H1 (cell line): Measurements from ENCODE around the gene MAMSTR. TPM values are rescaled to one million over a fixed set of nuclear protein-coding genes. Genes with fewer than 3 reads are reported as not detected.

Experiments
- CTCF ChIA-PET: fragments of 300-600 bp; sonication (Branson Sonifier 250); formaldehyde crosslinking; loops from one replicate; lab custom pipeline; 2021; ENCODE audit not compliant: partially characterized antibody; lab: Charles Lee
- POLR2A ChIA-PET: fragments of 300-600 bp; sonication (Branson Sonifier 250); formaldehyde crosslinking; loops from one replicate; lab custom pipeline; 2021; ENCODE audit warnings: inconsistent platforms; ENCODE audit not compliant: partially characterized antibody; lab: Charles Lee
- DNase-seq, 2 experiments: peaks; one replicate each; pipeline versions ENCODE4 v3.0.0 to v3.0.0-alpha.2; 2010 to 2022; ENCODE audit warnings: low spot score in 2 of 2, low read depth in 1 of 2, mixed read lengths in 1 of 2
- FAIRE-seq: peaks from 2 replicates; lab custom pipeline; 2011; peaks lifted over from hg19 to GRCh38; lab: Jason Lieb, UNC
- H2AFZ ChIP-seq: 2 replicates; pipeline ENCODE4 v1.8.1; 2012; ENCODE audit warnings: low read length, inconsistent platforms
- H2AK5ac ChIP-seq: 2 replicates; pipeline ENCODE4 v1.6.1; 2013; ENCODE audit warnings: low read depth, low read length
- H2BK120ac ChIP-seq: replicated peaks from 2 replicates; pipeline ENCODE3; 2013; ENCODE audit warnings: low read depth, low read length, inconsistent platforms
- H2BK12ac ChIP-seq: 2 replicates; pipeline ENCODE4 v1.6.1; 2013; ENCODE audit warnings: low read depth, low read length
- H2BK15ac ChIP-seq: 2 replicates; pipeline ENCODE4 v1.6.1; 2013; ENCODE audit warnings: low read length
- H2BK20ac ChIP-seq: 2 replicates; pipeline ENCODE4 v1.6.1; 2013; ENCODE audit warnings: low read length
- H2BK5ac ChIP-seq: 2 replicates; pipeline ENCODE4 v1.6.1; 2013; ENCODE audit warnings: low read depth, low read length
- H3K14ac ChIP-seq: 2 replicates; pipeline ENCODE4 v1.6.1; 2013; ENCODE audit warnings: inconsistent platforms; ENCODE audit not compliant: insufficient read length
- H3K18ac ChIP-seq: 2 replicates; pipeline ENCODE4 v1.6.1; 2013; ENCODE audit warnings: low read length; ENCODE audit errors: extremely low read depth
- H3K23ac ChIP-seq: 2 replicates; pipeline ENCODE4 v1.6.1; 2013; ENCODE audit warnings: inconsistent platforms; ENCODE audit not compliant: insufficient read length
- H3K23me2 ChIP-seq: 2 replicates; pipeline ENCODE4 v1.6.1; 2013; ENCODE audit warnings: low read depth, low read length
- H3K27ac ChIP-seq: 2 replicates; pipeline ENCODE4 v1.6.1; 2011; ENCODE audit warnings: low read depth, low read length, inconsistent platforms
- H3K27me3 ChIP-seq, 4 experiments: replicated peaks in 1 of 4; 1 replicate in 1 of 4; 2 replicates in 3 of 4; pipeline versions ENCODE4 v1.6.1 to v1.8.1; 2011 to 2013; ENCODE audit warnings: low read length in 3 of 4, mild to moderate bottlenecking in 3 of 4, inconsistent platforms in 2 of 4, mixed read lengths in 2 of 4, moderate library complexity in 1 of 4; ENCODE audit not compliant: control insufficient read depth in 3 of 4, insufficient read depth in 3 of 4; ENCODE audit errors: extremely low read depth in 1 of 4
- H3K36me3 ChIP-seq, 4 experiments: 2 replicates each; pipeline versions ENCODE4 v1.6.1 to v1.8.1; 2011 to 2013; ENCODE audit warnings: mild to moderate bottlenecking in 4 of 4, low read length in 3 of 4, moderate library complexity in 2 of 4, control low read depth in 1 of 4, inconsistent platforms in 1 of 4; ENCODE audit not compliant: insufficient read depth in 4 of 4, control insufficient read depth in 2 of 4
- H3K4ac ChIP-seq: replicated peaks from 2 replicates; pipeline ENCODE3; 2013; ENCODE audit warnings: low read length, low read depth, mixed read lengths, inconsistent platforms; ENCODE audit not compliant: insufficient read length
- H3K4me1 ChIP-seq, 4 experiments: replicated peaks in 1 of 4; 1 replicate in 1 of 4; 2 replicates in 3 of 4; pipeline versions ENCODE4 v1.6.1 to v1.8.1; 2011 to 2013; ENCODE audit warnings: low read length in 3 of 4, inconsistent platforms in 2 of 4, mixed read lengths in 1 of 4; ENCODE audit not compliant: insufficient read depth in 4 of 4, control insufficient read depth in 3 of 4
- H3K4me2 ChIP-seq, 2 experiments: 2 replicates each; pipeline versions ENCODE4 v1.6.1 to v1.8.1; 2011 to 2013; ENCODE audit warnings: low read depth in 2 of 2, low read length in 2 of 2, control low read depth in 1 of 2, inconsistent platforms in 1 of 2, mild to moderate bottlenecking in 1 of 2; ENCODE audit not compliant: insufficient read depth in 1 of 2
- H3K4me3 ChIP-seq, 4 experiments: fragments of 200-600, 300-600 bp in 1 of 4; sonication (generic), shearing (Covaris generic), sonication (Bioruptor Twin) in 1 of 4; 2 replicates each; pipeline versions ENCODE4 v1.5.1 to v1.8.1; 2011 to 2016; ENCODE audit warnings: low read length in 4 of 4, low read depth in 3 of 4, control low read depth in 2 of 4, inconsistent platforms in 2 of 4, mild to moderate bottlenecking in 2 of 4, mixed read lengths in 1 of 4, moderate library complexity in 1 of 4; ENCODE audit not compliant: insufficient read depth in 2 of 4; ENCODE audit errors: extremely low read depth in 1 of 4
- H3K56ac ChIP-seq: replicated peaks from 2 replicates; pipeline ENCODE3; 2013; ENCODE audit warnings: low read depth, mild to moderate bottlenecking, mixed read lengths, low read length, inconsistent platforms; ENCODE audit not compliant: insufficient read length
- H3K79me1 ChIP-seq: 2 replicates; pipeline ENCODE4 v1.6.1; 2013; ENCODE audit warnings: low read depth, low read length, control low read depth
- H3K79me2 ChIP-seq, 2 experiments: 2 replicates each; pipeline versions ENCODE4 v1.6.1 to v1.8.1; 2012 to 2013; ENCODE audit warnings: low read length in 2 of 2, mild to moderate bottlenecking in 2 of 2, inconsistent platforms in 1 of 2; ENCODE audit not compliant: insufficient read depth in 2 of 2, control insufficient read depth in 1 of 2
- H3K9ac ChIP-seq, 4 experiments: replicated peaks in 1 of 4; 1 replicate in 1 of 4; 2 replicates in 3 of 4; pipeline versions ENCODE4 v1.6.1 to v1.8.1; 2011 to 2013; ENCODE audit warnings: low read depth in 3 of 4, low read length in 3 of 4, control low read depth in 2 of 4, mild to moderate bottlenecking in 2 of 4, moderate library complexity in 2 of 4, inconsistent platforms in 1 of 4; ENCODE audit errors: extremely low read depth in 1 of 4
- H3K9me3 ChIP-seq, 2 experiments: 2 replicates each; pipeline versions ENCODE4 v1.6.1 to v1.8.1; 2012 to 2013; ENCODE audit warnings: mild to moderate bottlenecking in 2 of 2, moderate library complexity in 2 of 2, control low read depth in 1 of 2, inconsistent platforms in 1 of 2, low read depth in 1 of 2, low read length in 1 of 2, mixed read lengths in 1 of 2; ENCODE audit not compliant: insufficient read depth in 2 of 2
- H4K20me1 ChIP-seq, 2 experiments: replicated peaks in 1 of 2; 2 replicates each; pipeline versions ENCODE3 to v1.8.1; 2011 to 2013; ENCODE audit warnings: inconsistent platforms in 2 of 2, low read length in 2 of 2, mild to moderate bottlenecking in 1 of 2; ENCODE audit not compliant: insufficient read depth in 2 of 2, control insufficient read depth in 1 of 2
- H4K5ac ChIP-seq: 2 replicates; pipeline ENCODE4 v1.6.1; 2013; ENCODE audit warnings: low read length, low read depth, mixed read lengths, inconsistent platforms; ENCODE audit not compliant: insufficient read length
- H4K8ac ChIP-seq: 2 replicates; pipeline ENCODE4 v1.8.0; 2013; ENCODE audit warnings: mild to moderate bottlenecking, moderate library complexity, low read length, inconsistent platforms; ENCODE audit not compliant: insufficient read depth; ENCODE audit errors: extremely low read depth
- H4K91ac ChIP-seq: replicated peaks from 2 replicates; pipeline ENCODE3; 2013; ENCODE audit warnings: low read length, mixed read lengths, inconsistent platforms; ENCODE audit not compliant: insufficient read length
- FOSL1 ChIP-seq: IDR thresholded peaks from 2 replicates; pipeline ENCODE4 v1.6.1; 2011; ENCODE audit warnings: mild to moderate bottlenecking, low read depth, low read length, moderate library complexity; ENCODE audit not compliant: insufficient read depth
- SIX5 ChIP-seq: IDR thresholded peaks from 2 replicates; pipeline ENCODE4 v1.6.1; 2011; ENCODE audit warnings: mild to moderate bottlenecking, low read depth, low read length
- SP2 ChIP-seq: IDR thresholded peaks from 2 replicates; pipeline ENCODE4 v1.6.1; 2012; ENCODE audit warnings: mild to moderate bottlenecking, low read length, inconsistent platforms
- TAF7 ChIP-seq: optimal IDR thresholded peaks from 2 replicates; pipeline ENCODE3; 2011; ENCODE audit warnings: low read depth, mild to moderate bottlenecking, inconsistent platforms, low read length, moderate library complexity, borderline replicate concordance
- TEAD4 ChIP-seq: IDR thresholded peaks from 2 replicates; pipeline ENCODE4 v1.6.1; 2012; ENCODE audit warnings: low read depth, low read length, inconsistent platforms, mixed read lengths
- WGBS, 2 experiments: shearing (Covaris generic) in 1 of 2; methylation state at CpG; one replicate each; pipeline versions ENCODE4 v1.1.6 to v1.1.7; 2013 to 2015; ENCODE audit warnings: low lambda C conversion rate in 2 of 2, mixed read lengths in 2 of 2, inconsistent platforms in 1 of 2, low coverage in 1 of 2, missing lambda C conversion rate in 1 of 2; ENCODE audit not compliant: insufficient replicate concordance in 2 of 2, insufficient coverage in 1 of 2, insufficient read length in 1 of 2; ENCODE audit errors: extremely low coverage in 1 of 2, missing lambda C conversion rate in 1 of 2; 5-methylcytosine and 5-hydroxymethylcytosine counted together
- polyA plus RNA-seq, 7 experiments: library from polyadenylated mRNA; depleted of rRNA in 3 of 7; stranded (reverse) in 5 of 7; unstranded in 2 of 7; fragments of >200 nt in 5 of 7; fragments of 200-250 nt in 2 of 7; gene quantifications; 1 replicate in 5 of 7; 2 replicates in 1 of 7; 4 replicates in 1 of 7; pipeline versions ENCODE4 v1.2.1 to v1.2.3, GENCODE V29; 2011 to 2013; ENCODE audit warnings: missing spikeins in 2 of 7, mixed read lengths in 2 of 7
- total RNA-seq: library from RNA; stranded (reverse); fragmentation: NEBNext Ultra II Directional; extraction: Animal tissue kit (Norgen Biotek cat#: 25700); gene quantifications from 2 replicates; pipeline ENCODE4 v1.2.1, GENCODE V29; 2021

Gene MAMSTR
- total and polyA plus RNA-seq, 2 of the 8 experiments (the other 6 are each of a cell fraction or from before 2014, with no cell fraction given): 2.0 to 2.3 TPM

DNA sequence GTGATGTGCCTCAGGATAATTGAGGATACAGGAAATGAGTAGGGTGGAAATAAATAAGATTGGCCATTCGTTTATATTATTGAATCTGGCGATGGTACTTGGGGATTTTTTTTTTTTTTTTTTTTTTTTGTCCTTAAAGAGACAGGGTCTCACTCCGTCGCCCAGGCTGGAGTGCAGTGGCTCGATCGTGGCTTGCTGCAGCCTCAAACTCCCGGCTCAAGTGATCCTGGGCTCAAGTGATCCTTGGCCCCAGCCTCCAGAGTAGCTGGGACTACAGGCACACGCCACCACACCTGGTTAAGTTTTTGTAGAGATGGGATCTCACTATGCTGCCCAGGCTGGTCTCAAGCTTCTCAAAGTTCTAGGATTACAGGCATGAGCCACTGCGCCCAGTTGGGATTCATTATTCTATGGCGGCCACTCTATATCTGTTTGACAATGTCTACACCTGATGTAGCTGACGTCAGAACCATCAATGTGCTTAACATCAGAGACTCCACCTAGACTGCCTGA is 2.7 kb upstream of the MAMSTR start:
- CTCF ChIA-PET: interaction anchor here (0.8 kb wide), 1 partner anchor 15 kb away, joined by 3 read pairs; no protein-coding TSS in a partner anchor
- H2BK5ac ChIP-seq: no peak overlapping the region
- TF ChIP-seq TAF7 (no peak), SP2 (no peak), TEAD4 (no peak), SIX5 (no peak), FOSL1 (no peak)
- no peak overlapping the region for H2BK12ac ChIP-seq
- H4K91ac ChIP-seq: no peak overlapping the region
- H4K5ac ChIP-seq: no peak overlapping the region
- H3K23ac ChIP-seq: no peak overlapping the region
- no peak overlapping the region for H3K4ac ChIP-seq
- no peak overlapping the region for H3K27ac ChIP-seq
- no peak overlapping the region for H2AK5ac ChIP-seq
- H3K23me2 ChIP-seq: peaks cover 2% of the 10 kb centered on the region; the same call in 1 of the 2 replicates
- no peaks in the 10 kb centered on the region for H3K36me3 ChIP-seq
- no peak overlapping the region for H2BK120ac ChIP-seq
- no peaks in the 10 kb centered on the region for H3K9me3 ChIP-seq
- H3K9ac ChIP-seq: no peak overlapping the region
- POLR2A ChIA-PET: interaction anchor here (1.0 kb wide), 1 partner anchor 19 kb away, joined by 3 read pairs; no protein-coding TSS in a partner anchor
- H3K4me1 ChIP-seq: peaks cover 0 to 19% (median 8%) of the 10 kb centered on the region in 4 experiments; a peak in 6 of 7 replicates
- no peak overlapping the region for H3K14ac ChIP-seq
- no peaks in the 10 kb centered on the region for H3K79me2 ChIP-seq
- H2BK20ac ChIP-seq: no peak overlapping the region
- H2AFZ ChIP-seq: no peak overlapping the region
- H3K4me2 ChIP-seq: no peak overlapping the region
- H3K18ac ChIP-seq: no peak overlapping the region
- H4K20me1 ChIP-seq: no peaks in the 10 kb centered on the region
- no peak overlapping the region for H3K4me3 ChIP-seq
- FAIRE-seq (no peak), DNase-seq (no peak)
- no peak overlapping the region for H2BK15ac ChIP-seq
- no peaks in the 10 kb centered on the region for H3K79me1 ChIP-seq
- H4K8ac ChIP-seq: no peak overlapping the region
- H3K27me3 ChIP-seq: no peaks in the 10 kb centered on the region
- no peak overlapping the region for H3K56ac ChIP-seq
- WGBS, 2 experiments: 89% methylated on average over 9 of the region's 11 CpGs; no CpG with 5 or more reads in 1 of the 2 experiments
